Measurements from ENCODE around the gene GDPD4. TPM values are rescaled to one million over a fixed set of nuclear protein-coding genes. Genes with fewer than 3 reads are reported as not detected.

Gene GDPD4
- total RNA-seq, 1 donor from 2014 or later, result not detected

DNA sequence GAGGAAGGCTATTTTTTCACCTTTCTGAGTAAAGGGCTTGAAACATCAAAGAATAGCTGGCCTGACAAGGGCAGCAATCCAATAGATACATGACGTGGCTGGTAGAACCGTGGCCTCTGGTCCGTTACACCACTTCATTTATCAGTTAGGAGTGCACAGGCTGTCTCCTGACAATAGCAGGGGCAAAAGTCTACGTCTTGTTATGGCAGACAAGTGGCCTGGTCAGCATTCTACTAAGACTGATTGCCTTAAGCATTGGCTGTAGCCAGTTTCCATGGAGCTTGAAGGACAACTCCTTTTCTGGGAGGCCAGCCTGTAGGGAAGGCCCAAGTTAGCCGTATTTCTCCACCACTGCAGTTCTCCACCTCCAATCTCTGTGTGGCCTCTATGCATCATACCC, 9.2 kb upstream of the GDPD4 start:
- Mint-ChIP-seq H3K4me1 (ENCODE audit: unreplicated experiment) (no peaks in the 10 kb centered on the region), H3K27me3 (ENCODE audit: unreplicated experiment) (peaks cover 14% of the 10 kb centered on the region), H3K9me3 (ENCODE audit: unreplicated experiment) (no peaks in the 10 kb centered on the region), H3K4me3 (ENCODE audit: unreplicated experiment) (no peak overlapping the region), H3K36me3 (ENCODE audit: unreplicated experiment) (no peaks in the 10 kb centered on the region), H3K27ac (ENCODE audit: unreplicated experiment) (no peak overlapping the region)
- DNase-seq (ENCODE audit: extremely low spot score, unreplicated experiment), result no peak
- no peak for TF ChIP-seq CTCF (IDR thresholded peaks at IDR 0.05)

- peaks cover 12% of the 10 kb centered on the region for H3K27me3 Mint-ChIP-seq (ENCODE audit: unreplicated experiment)
- H3K27ac Mint-ChIP-seq (ENCODE audit: unreplicated experiment), result no peak overlapping the region
- TF ChIP-seq CTCF (IDR thresholded peaks at IDR 0.05), result no peak
- H3K4me3 Mint-ChIP-seq (ENCODE audit: unreplicated experiment), result no peak overlapping the region
- no peaks in the 10 kb centered on the region for H3K9me3 Mint-ChIP-seq (ENCODE audit: unreplicated experiment)
- H3K4me1 Mint-ChIP-seq (ENCODE audit: unreplicated experiment), result no peaks in the 10 kb centered on the region
- H3K36me3 Mint-ChIP-seq (ENCODE audit: unreplicated experiment), result no peaks in the 10 kb centered on the region
- no peak for DNase-seq (ENCODE audit: extremely low spot score, unreplicated experiment)
Observed at GRCh38 chr11:77309401-77310085, 8.1 kb upstream of the GDPD4 start.

GRCh38 chr11:77308838-77309237, 7.4 kb upstream of the GDPD4 start:
- no peak overlapping the region for H3K4me3 Mint-ChIP-seq (ENCODE audit: unreplicated experiment)
- no peak overlapping the region for H3K27ac Mint-ChIP-seq (ENCODE audit: unreplicated experiment)
- no peaks in the 10 kb centered on the region for H3K36me3 Mint-ChIP-seq (ENCODE audit: unreplicated experiment)
- H3K9me3 Mint-ChIP-seq (ENCODE audit: unreplicated experiment), result no peaks in the 10 kb centered on the region
- no peak for TF ChIP-seq CTCF (IDR thresholded peaks at IDR 0.05)
- no peak for DNase-seq (ENCODE audit: extremely low spot score, unreplicated experiment)
- peaks cover 12% of the 10 kb centered on the region for H3K27me3 Mint-ChIP-seq (ENCODE audit: unreplicated experiment)
- no peaks in the 10 kb centered on the region for H3K4me1 Mint-ChIP-seq (ENCODE audit: unreplicated experiment)

- no peak for DNase-seq (ENCODE audit: extremely low spot score, unreplicated experiment)
- H3K4me3 Mint-ChIP-seq (ENCODE audit: unreplicated experiment), result no peak overlapping the region
- H3K36me3 Mint-ChIP-seq (ENCODE audit: unreplicated experiment), result no peaks in the 10 kb centered on the region
- H3K4me1 Mint-ChIP-seq (ENCODE audit: unreplicated experiment), result no peaks in the 10 kb centered on the region
- TF ChIP-seq CTCF (IDR thresholded peaks at IDR 0.05), result no peak
- H3K27ac Mint-ChIP-seq (ENCODE audit: unreplicated experiment), result no peak overlapping the region
- H3K9me3 Mint-ChIP-seq (ENCODE audit: unreplicated experiment), result no peaks in the 10 kb centered on the region
- peaks cover 18% of the 10 kb centered on the region for H3K27me3 Mint-ChIP-seq (ENCODE audit: unreplicated experiment)
Observed at GRCh38 chr11:77303328-77303727, 1.8 kb upstream of the GDPD4 start.

DNA sequence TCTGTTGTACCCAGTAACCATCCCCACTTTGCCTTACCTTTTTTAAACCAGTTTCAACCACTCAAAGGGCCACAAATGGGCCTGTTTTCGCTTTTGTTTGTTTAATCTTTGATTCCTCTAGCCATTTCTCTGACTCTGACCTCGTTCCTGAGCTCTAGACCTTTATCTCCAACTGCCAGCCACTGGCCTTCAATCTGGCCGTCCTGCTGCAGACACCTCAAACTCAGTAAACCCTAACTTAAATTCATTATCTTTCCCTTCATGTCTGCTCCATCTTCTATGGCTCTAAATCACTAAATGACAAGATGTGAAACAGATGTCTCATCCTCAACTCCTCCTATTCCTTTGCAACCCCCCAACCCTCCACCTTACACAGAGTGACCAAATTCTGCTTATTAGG, 1.3 kb upstream of the GDPD4 start:
- Mint-ChIP-seq H3K36me3 (ENCODE audit: unreplicated experiment) (no peaks in the 10 kb centered on the region), H3K9me3 (ENCODE audit: unreplicated experiment) (no peaks in the 10 kb centered on the region), H3K4me1 (ENCODE audit: unreplicated experiment) (no peaks in the 10 kb centered on the region), H3K4me3 (ENCODE audit: unreplicated experiment) (no peak overlapping the region), H3K27me3 (ENCODE audit: unreplicated experiment) (peaks cover 12% of the 10 kb centered on the region), H3K27ac (ENCODE audit: unreplicated experiment) (no peak overlapping the region)
- no peak for TF ChIP-seq CTCF (IDR thresholded peaks at IDR 0.05)
- no peak for DNase-seq (ENCODE audit: extremely low spot score, unreplicated experiment)
